ENCODE measurements around the gene GLI3. TPM values are rescaled to one million over a fixed set of nuclear protein-coding genes. Genes with fewer than 3 reads are reported as not detected.

GLI3 gene
- polyA plus RNA-seq, 1 experiment = 6.0 TPM

DNA sequence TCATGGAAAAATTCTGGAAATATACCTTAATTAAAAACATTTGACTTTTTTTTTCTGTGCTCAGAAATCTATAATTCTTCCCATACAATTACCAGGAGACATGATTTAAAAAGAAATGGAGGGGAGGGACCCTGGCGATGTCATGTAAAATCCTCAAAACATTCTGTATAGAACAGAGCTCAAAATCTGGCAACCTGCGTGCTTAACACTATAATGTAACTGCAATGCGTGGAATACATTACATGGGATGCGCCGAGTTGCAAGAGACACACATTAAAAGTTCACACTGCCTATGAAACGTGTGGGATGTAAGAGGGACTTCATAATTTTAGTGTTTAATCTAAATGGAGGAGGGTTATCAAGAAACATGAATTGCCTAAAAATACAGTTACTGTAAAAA lies 215.0 kb downstream of the GLI3 start:
- ChIA-PET POLR2A (no interaction called here), CTCF (interaction anchor here (0.9 to 1.8 kb wide), 2 partner anchors 42 to 45 kb away, joined by 3 to 5 read pairs; no protein-coding TSS in a partner anchor)
- no peak for DNase-seq (ENCODE audit: low read depth, low spot score)
- H3K4me3 ChIP-seq (ENCODE audit: low read depth, low read length) = no peak overlapping the region
- TF ChIP-seq, protein P1, sequence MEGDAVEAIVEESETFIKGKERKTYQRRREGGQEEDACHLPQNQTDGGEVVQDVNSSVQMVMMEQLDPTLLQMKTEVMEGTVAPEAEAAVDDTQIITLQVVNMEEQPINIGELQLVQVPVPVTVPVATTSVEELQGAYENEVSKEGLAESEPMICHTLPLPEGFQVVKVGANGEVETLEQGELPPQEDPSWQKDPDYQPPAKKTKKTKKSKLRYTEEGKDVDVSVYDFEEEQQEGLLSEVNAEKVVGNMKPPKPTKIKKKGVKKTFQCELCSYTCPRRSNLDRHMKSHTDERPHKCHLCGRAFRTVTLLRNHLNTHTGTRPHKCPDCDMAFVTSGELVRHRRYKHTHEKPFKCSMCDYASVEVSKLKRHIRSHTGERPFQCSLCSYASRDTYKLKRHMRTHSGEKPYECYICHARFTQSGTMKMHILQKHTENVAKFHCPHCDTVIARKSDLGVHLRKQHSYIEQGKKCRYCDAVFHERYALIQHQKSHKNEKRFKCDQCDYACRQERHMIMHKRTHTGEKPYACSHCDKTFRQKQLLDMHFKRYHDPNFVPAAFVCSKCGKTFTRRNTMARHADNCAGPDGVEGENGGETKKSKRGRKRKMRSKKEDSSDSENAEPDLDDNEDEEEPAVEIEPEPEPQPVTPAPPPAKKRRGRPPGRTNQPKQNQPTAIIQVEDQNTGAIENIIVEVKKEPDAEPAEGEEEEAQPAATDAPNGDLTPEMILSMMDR (IDR thresholded peaks at IDR 0.05; ENCODE audit: low read depth, low read length) = no peak
- H3K9me3 ChIP-seq (ENCODE audit: control insufficient read depth, insufficient read depth, low read length) = no peaks in the 10 kb centered on the region
- no peaks in the 10 kb centered on the region for H3K27me3 ChIP-seq (ENCODE audit: control insufficient read depth, insufficient read depth, low read length)
- no peak overlapping the region for H3K27ac ChIP-seq (ENCODE audit: low read depth, low read length)

DNA sequence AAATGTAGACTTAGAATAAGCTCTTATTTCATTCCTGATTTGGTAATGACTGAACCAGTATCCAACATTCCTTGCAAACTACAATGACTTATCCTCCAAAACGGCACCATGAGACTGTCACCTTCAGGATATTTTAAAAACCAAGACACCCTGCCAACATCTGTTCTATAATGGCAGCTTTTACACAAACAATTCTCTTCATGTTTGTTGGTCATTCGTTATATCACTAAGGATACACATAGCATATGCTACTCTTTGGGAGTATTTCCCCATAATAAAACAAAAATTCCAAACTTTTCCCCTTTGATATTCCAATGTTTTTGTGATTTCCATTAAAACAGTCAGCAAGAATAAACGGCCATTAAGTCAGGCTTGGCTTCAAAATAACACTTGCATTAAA lies 215.4 kb downstream of the GLI3 start:
- H3K27me3 ChIP-seq (ENCODE audit: control insufficient read depth, insufficient read depth, low read length) = no peaks in the 10 kb centered on the region
- ChIA-PET CTCF (interaction anchor here (0.9 to 1.8 kb wide), 2 partner anchors 42 to 45 kb away, joined by 3 to 5 read pairs; no protein-coding TSS in a partner anchor), POLR2A (no interaction called here)
- H3K27ac ChIP-seq (ENCODE audit: low read depth, low read length) = no peak overlapping the region
- no peaks in the 10 kb centered on the region for H3K9me3 ChIP-seq (ENCODE audit: control insufficient read depth, insufficient read depth, low read length)
- no peak overlapping the region for H3K4me3 ChIP-seq (ENCODE audit: low read depth, low read length)
- DNase-seq (ENCODE audit: low read depth, low spot score) = no peak
- TF ChIP-seq, protein P1 (IDR thresholded peaks at IDR 0.05; ENCODE audit: low read depth, low read length) = no peak

DNA sequence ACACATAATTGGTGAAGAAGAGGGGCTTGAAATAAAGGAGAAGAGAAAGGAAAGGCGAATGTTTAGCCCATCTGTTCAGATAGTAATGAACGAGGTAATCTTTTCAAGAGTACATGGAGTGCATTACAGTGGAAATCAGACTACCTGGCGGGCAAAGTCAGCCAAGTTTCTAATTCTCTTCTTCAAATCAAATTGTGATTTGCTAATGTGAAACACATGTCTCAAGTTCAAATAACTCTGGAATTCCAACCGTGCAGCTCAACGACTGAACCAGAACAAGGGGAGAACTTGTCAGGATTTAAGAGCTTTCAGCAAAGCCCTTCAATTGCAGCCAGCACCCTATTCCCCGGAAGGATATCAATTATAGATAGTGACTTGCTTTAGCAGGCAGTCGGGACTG lies 216.9 kb downstream of the GLI3 start:
- ChIA-PET CTCF (interaction anchor here (0.6 kb wide), 2 partner anchors 13 to 41 kb away, joined by 3 read pairs; no protein-coding TSS in a partner anchor), POLR2A (no interaction called here)
- H3K4me3 ChIP-seq (ENCODE audit: low read depth, low read length) = no peak overlapping the region
- DNase-seq (ENCODE audit: low read depth, low spot score) = no peak
- TF ChIP-seq, protein P1 (IDR thresholded peaks at IDR 0.05; ENCODE audit: low read depth, low read length) = no peak
- H3K9me3 ChIP-seq (ENCODE audit: control insufficient read depth, insufficient read depth, low read length) = no peaks in the 10 kb centered on the region
- no peaks in the 10 kb centered on the region for H3K27me3 ChIP-seq (ENCODE audit: control insufficient read depth, insufficient read depth, low read length)
- H3K27ac ChIP-seq (ENCODE audit: low read depth, low read length) = no peak overlapping the region

GRCh38 chr7:42017349-42017986 lies 219.5 kb downstream of the GLI3 start:
- Histone ChIP-seq H3K27me3 (ENCODE audit: control insufficient read depth, insufficient read depth, low read length) (no peaks in the 10 kb centered on the region), H3K4me3 (ENCODE audit: low read depth, low read length) (no peak overlapping the region), H3K27ac (ENCODE audit: low read depth, low read length) (no peak overlapping the region), H3K9me3 (ENCODE audit: control insufficient read depth, insufficient read depth, low read length) (no peaks in the 10 kb centered on the region)
- ChIA-PET POLR2A (no interaction called here), CTCF (no interaction called here)
- DNase-seq (ENCODE audit: low read depth, low spot score) = no peak
- TF ChIP-seq, protein P1 (IDR thresholded peaks at IDR 0.05; ENCODE audit: low read depth, low read length) = no peak

DNA sequence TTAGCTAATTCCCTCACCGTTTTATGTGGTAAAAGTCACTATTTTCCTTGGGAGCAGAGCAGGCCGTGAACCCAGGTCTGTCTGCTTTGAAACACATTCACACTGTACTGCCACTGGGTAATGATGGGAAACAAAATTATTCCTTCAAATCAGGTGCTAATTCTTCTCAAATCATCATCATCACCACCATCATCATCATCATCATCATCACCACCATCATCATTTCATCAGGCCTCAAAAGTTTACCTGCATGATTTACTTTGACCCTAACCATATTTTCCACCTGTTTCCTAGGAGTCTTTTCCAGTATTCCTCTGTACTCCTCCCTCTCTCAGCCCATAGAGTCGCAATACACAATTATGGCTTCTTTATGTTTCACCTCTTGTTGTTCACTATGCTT lies 220.5 kb downstream of the GLI3 start:
- DNase-seq (ENCODE audit: low read depth, low spot score) = no peak
- H3K27ac ChIP-seq (ENCODE audit: low read depth, low read length) = no peak overlapping the region
- no peaks in the 10 kb centered on the region for H3K9me3 ChIP-seq (ENCODE audit: control insufficient read depth, insufficient read depth, low read length)
- H3K27me3 ChIP-seq (ENCODE audit: control insufficient read depth, insufficient read depth, low read length) = no peaks in the 10 kb centered on the region
- TF ChIP-seq, protein P1 (IDR thresholded peaks at IDR 0.05; ENCODE audit: low read depth, low read length) = no peak
- CTCF ChIA-PET = no interaction called here
- POLR2A ChIA-PET = no interaction called here
- no peak overlapping the region for H3K4me3 ChIP-seq (ENCODE audit: low read depth, low read length)

Measured in AG04450 (cell line).